ENCODE measurements around the gene NXPE3.

- TF ChIP-seq CTCF (conservative IDR thresholded peaks at IDR 0.05; ENCODE audit: low read length) (no peak), EZH2phosphoT487 (IDR thresholded peaks at IDR 0.05; ENCODE audit: borderline replicate concordance, low read depth, low read length) (no peak)
Observed at GRCh38 chr3:101870138-101870537, 91.1 kb downstream of the NXPE3 start.
